GM23248 (cell line): Measurements from ENCODE around the gene ACCSL. TPM values are rescaled to one million over a fixed set of nuclear protein-coding genes. Genes with fewer than 3 reads are reported as not detected.
A peak's percentile ranks its signal among the peaks of the same experiment; 100 is the strongest.

Source experiments
- DNase-seq: peaks from one replicate; pipeline ENCODE4 v3.0.0-alpha.2; 2015
- H2AFZ ChIP-seq: fragments of 200-600 bp; sonication (generic); 2 replicates; pipeline ENCODE4 v1.6.1; 2016; ENCODE audit warnings: antibody characterized with exemption
- H3F3A ChIP-seq: fragments of 200-600 bp; sonication (generic); 2 replicates; pipeline ENCODE4 v1.6.1; 2016; ENCODE audit warnings: mild to moderate bottlenecking, antibody characterized with exemption, mixed run types; ENCODE audit not compliant: insufficient read depth
- H3K27ac ChIP-seq: fragments of 200-600 bp; sonication (generic); 2 replicates; pipeline ENCODE4 v1.5.1; 2016; ENCODE audit warnings: mild to moderate bottlenecking
- H3K27me3 ChIP-seq: fragments of 200-600 bp; sonication (generic); replicated peaks from 2 replicates; pipeline ENCODE4 v1.6.1; 2016; ENCODE audit warnings: mild to moderate bottlenecking; ENCODE audit not compliant: insufficient read depth
- H3K36me3 ChIP-seq: fragments of 200-600 bp; sonication (generic); 2 replicates; pipeline ENCODE4 v1.6.1; 2016; ENCODE audit warnings: low read depth, mild to moderate bottlenecking
- H3K4me1 ChIP-seq: fragments of 200-600 bp; sonication (generic); 2 replicates; pipeline ENCODE4 v1.6.1; 2016; ENCODE audit warnings: mild to moderate bottlenecking; ENCODE audit not compliant: insufficient read depth
- H3K4me2 ChIP-seq: fragments of 200-600 bp; sonication (generic); one replicate; pipeline ENCODE4 v1.6.1; 2016; ENCODE audit warnings: mild to moderate bottlenecking; ENCODE audit not compliant: unreplicated experiment
- H3K4me3 ChIP-seq: fragments of 200-600 bp; sonication (generic); 2 replicates; pipeline ENCODE4 v1.5.1; 2016; ENCODE audit warnings: mild to moderate bottlenecking
- H3K79me2 ChIP-seq: fragments of 200-600 bp; sonication (generic); 2 replicates; pipeline ENCODE4 v1.6.1; 2016; ENCODE audit warnings: mild to moderate bottlenecking; ENCODE audit not compliant: insufficient read depth
- H3K9ac ChIP-seq: fragments of 200-600 bp; sonication (generic); 2 replicates; pipeline ENCODE4 v1.6.1; 2016; ENCODE audit warnings: mild to moderate bottlenecking
- H3K9me2 ChIP-seq: fragments of 200-600 bp; sonication (generic); 2 replicates; pipeline ENCODE4 v1.6.1; 2016; ENCODE audit warnings: mixed run types, mild to moderate bottlenecking, moderate library complexity; ENCODE audit not compliant: insufficient read depth
- H3K9me3 ChIP-seq: fragments of 200-600 bp; sonication (generic); one replicate; pipeline ENCODE4 v1.6.1; 2017; ENCODE audit warnings: low read depth
- H4K20me1 ChIP-seq: fragments of 200-600 bp; sonication (generic); 2 replicates; pipeline ENCODE4 v1.6.0; 2016; ENCODE audit not compliant: insufficient read depth
- EZH2 ChIP-seq: fragments of 200-600 bp; sonication (generic); IDR thresholded peaks from 2 replicates; pipeline ENCODE4 v1.6.1; 2018; ENCODE audit warnings: antibody characterized with exemption, mild to moderate bottlenecking; ENCODE audit not compliant: insufficient read depth, poor library complexity, severe bottlenecking
- EZH2phosphoT487 ChIP-seq: fragments of 200-600 bp; sonication (generic); IDR thresholded peaks from 2 replicates; pipeline ENCODE4 v1.6.1; 2018; ENCODE audit warnings: antibody characterized with exemption, moderate library complexity, mild to moderate bottlenecking, low read depth; ENCODE audit not compliant: insufficient read depth
- WGBS, 2 experiments: methylation state at CpG; one replicate each; pipeline ENCODE4 v1.1.6; 2015 to 2017; ENCODE audit warnings: low lambda C conversion rate in 2 of 2, low coverage in 1 of 2; ENCODE audit errors: missing lambda C conversion rate in 2 of 2; 5-methylcytosine and 5-hydroxymethylcytosine counted together
- in situ Hi-C: fragments of 300-500 bp; cut with MboI; formaldehyde crosslinking; loops from 2 replicates; pipeline ENCODE4 v1.15.0; 2020
- polyA plus RNA-seq: library from polyadenylated mRNA; unstranded; fragments of >200 nt; fragmentation: Nextera tagmentation; extraction: Ambion mirVana; gene quantifications from 2 replicates; pipeline ENCODE4 v1.2.1, GENCODE V29; 2016
- total RNA-seq: library from RNA; depleted of rRNA; stranded (reverse); fragments of >200 nt; shearing (Covaris generic); gene quantifications from 2 replicates; pipeline ENCODE4 v1.2.3, GENCODE V29; 2014

ACCSL gene
- total and polyA plus RNA-seq, 2 experiments from 2014 or later, result not detected

GRCh38 chr11:44031549-44031948 lies 16.2 kb upstream of the ACCSL start:
- no peak overlapping the region for H3K4me3 ChIP-seq
- no peaks in the 10 kb centered on the region for H4K20me1 ChIP-seq
- H3K4me2 ChIP-seq, result no peak overlapping the region
- WGBS, 2 experiments, result 91 to 96% methylated on average over 5 of the region's 5 CpGs
- H3K79me2 ChIP-seq, result no peaks in the 10 kb centered on the region
- no peak overlapping the region for H3K9ac ChIP-seq
- H2AFZ ChIP-seq, result no peak overlapping the region
- no peaks in the 10 kb centered on the region for H3K9me2 ChIP-seq
- H3K9me3 ChIP-seq, result no peaks in the 10 kb centered on the region
- no peaks in the 10 kb centered on the region for H3K27me3 ChIP-seq
- no peaks in the 10 kb centered on the region for H3K36me3 ChIP-seq
- H3K27ac ChIP-seq, result no peak overlapping the region
- H3K4me1 ChIP-seq, result peaks cover 35% of the 10 kb centered on the region
- TF ChIP-seq EZH2 (no peak), EZH2phosphoT487 (no peak)
- peaks cover 13% of the 10 kb centered on the region for H3F3A ChIP-seq
- DNase-seq, result no peak
- in situ Hi-C loops, result loop anchor here (5.0 kb wide), 1 partner anchor 84 kb away; no protein-coding TSS in a partner anchor

- Histone ChIP-seq H4K20me1 (no peaks in the 10 kb centered on the region), H3K27me3 (no peaks in the 10 kb centered on the region), H3K9me2 (no peaks in the 10 kb centered on the region), H3K4me3 (no peak overlapping the region), H3K79me2 (no peaks in the 10 kb centered on the region), H3K9me3 (no peaks in the 10 kb centered on the region), H3F3A (peaks cover 13% of the 10 kb centered on the region), H3K4me2 (no peak overlapping the region), H3K36me3 (no peaks in the 10 kb centered on the region), H3K9ac (no peak overlapping the region), H2AFZ (no peak overlapping the region), H3K27ac (no peak overlapping the region), H3K4me1 (peaks cover 35% of the 10 kb centered on the region)
- in situ Hi-C loops, result loop anchor here (5.0 kb wide), 1 partner anchor 85 kb away; no protein-coding TSS in a partner anchor
- no peak for TF ChIP-seq EZH2phosphoT487
- TF ChIP-seq EZH2, result no peak
- 72 to 77% methylated on average over 15 of the region's 15 CpGs for WGBS, 2 experiments
- peak; percentile 76 for DNase-seq
Observed at GRCh38 chr11:44032299-44033085, 15.3 kb upstream of the ACCSL start.

- Histone ChIP-seq H3K36me3 (no peaks in the 10 kb centered on the region), H3K9me3 (no peaks in the 10 kb centered on the region), H3K9ac (no peak overlapping the region), H3K9me2 (no peaks in the 10 kb centered on the region), H3K4me1 (peaks cover 31% of the 10 kb centered on the region), H3K4me2 (no peak overlapping the region), H3F3A (peaks cover 13% of the 10 kb centered on the region), H3K27ac (no peak overlapping the region), H4K20me1 (no peaks in the 10 kb centered on the region), H3K4me3 (no peak overlapping the region), H3K79me2 (no peaks in the 10 kb centered on the region), H2AFZ (no peak overlapping the region), H3K27me3 (no peaks in the 10 kb centered on the region)
- WGBS, 2 experiments, result 56 to 63% methylated on average over 3 of the region's 3 CpGs
- DNase-seq, result no peak
- in situ Hi-C loops, result loop anchor here (5.0 kb wide), 1 partner anchor 86 kb away; no protein-coding TSS in a partner anchor
- no peak for TF ChIP-seq EZH2
- TF ChIP-seq EZH2phosphoT487, result no peak
Observed at GRCh38 chr11:44033411-44033850, 14.3 kb upstream of the ACCSL start.

GRCh38 chr11:44033856-44034255 lies 13.9 kb upstream of the ACCSL start:
- H3K9me2 ChIP-seq, result no peaks in the 10 kb centered on the region
- H2AFZ ChIP-seq, result no peak overlapping the region
- no peaks in the 10 kb centered on the region for H3K79me2 ChIP-seq
- 46 to 50% methylated on average over 2 to 3 of the region's 3 CpGs for WGBS, 2 experiments
- no peaks in the 10 kb centered on the region for H3K36me3 ChIP-seq
- in situ Hi-C loops, result loop anchor here (5.0 kb wide), 1 partner anchor 87 kb away; no protein-coding TSS in a partner anchor
- no peaks in the 10 kb centered on the region for H4K20me1 ChIP-seq
- no peak overlapping the region for H3K4me2 ChIP-seq
- DNase-seq, result no peak
- no peaks in the 10 kb centered on the region for H3K9me3 ChIP-seq
- peaks cover 9% of the 10 kb centered on the region for H3F3A ChIP-seq
- H3K9ac ChIP-seq, result no peak overlapping the region
- no peak overlapping the region for H3K27ac ChIP-seq
- no peak for TF ChIP-seq EZH2phosphoT487
- no peak for TF ChIP-seq EZH2
- H3K4me1 ChIP-seq, result peaks cover 27% of the 10 kb centered on the region
- no peak overlapping the region for H3K4me3 ChIP-seq
- H3K27me3 ChIP-seq, result no peaks in the 10 kb centered on the region; the same call in 1 of the 2 replicates
